Fibroblast of lung (primary cell): ENCODE results near the gene RIT2.

ENCODE experiments used
- EZH2 ChIP-seq: IDR thresholded peaks from 2 replicates; pipeline ENCODE4 v1.5.1; 2012; ENCODE audit warnings: low read length, control low read depth, mild to moderate bottlenecking; ENCODE audit errors: missing control alignments
- TF ChIP-seq, protein P1 (sequence below), 2 donors: IDR thresholded peaks in 1 of 2; conservative IDR thresholded peaks in 1 of 2; 1 replicate in 1 of 2; 2 replicates in 1 of 2; pipeline ENCODE4 v1.5.1; 2011 to 2012; ENCODE audit warnings: low read length in 2 of 2, control low read depth in 1 of 2, inconsistent platforms in 1 of 2, low read depth in 1 of 2, mild to moderate bottlenecking in 1 of 2

DNA sequence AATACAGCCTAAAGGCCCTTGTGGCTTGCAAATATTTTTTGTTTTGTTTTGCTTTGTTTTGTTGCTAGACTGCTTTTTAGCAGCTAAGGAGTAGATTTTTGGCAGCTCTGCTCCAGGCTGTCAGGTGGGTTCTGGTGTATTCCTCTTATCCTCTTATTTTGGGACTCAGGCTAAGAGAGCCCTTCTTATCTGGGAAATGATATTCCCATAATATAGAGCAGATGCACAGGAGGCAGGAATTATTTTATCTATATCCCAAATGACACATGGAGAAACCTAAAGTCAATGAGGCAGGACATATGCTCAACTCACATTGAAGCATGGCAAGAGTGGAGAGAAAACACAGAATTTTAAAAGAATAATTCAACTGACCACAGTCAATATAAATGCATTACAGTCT, 369.6 kb downstream of the RIT2 start:
- TF ChIP-seq, protein P1, sequence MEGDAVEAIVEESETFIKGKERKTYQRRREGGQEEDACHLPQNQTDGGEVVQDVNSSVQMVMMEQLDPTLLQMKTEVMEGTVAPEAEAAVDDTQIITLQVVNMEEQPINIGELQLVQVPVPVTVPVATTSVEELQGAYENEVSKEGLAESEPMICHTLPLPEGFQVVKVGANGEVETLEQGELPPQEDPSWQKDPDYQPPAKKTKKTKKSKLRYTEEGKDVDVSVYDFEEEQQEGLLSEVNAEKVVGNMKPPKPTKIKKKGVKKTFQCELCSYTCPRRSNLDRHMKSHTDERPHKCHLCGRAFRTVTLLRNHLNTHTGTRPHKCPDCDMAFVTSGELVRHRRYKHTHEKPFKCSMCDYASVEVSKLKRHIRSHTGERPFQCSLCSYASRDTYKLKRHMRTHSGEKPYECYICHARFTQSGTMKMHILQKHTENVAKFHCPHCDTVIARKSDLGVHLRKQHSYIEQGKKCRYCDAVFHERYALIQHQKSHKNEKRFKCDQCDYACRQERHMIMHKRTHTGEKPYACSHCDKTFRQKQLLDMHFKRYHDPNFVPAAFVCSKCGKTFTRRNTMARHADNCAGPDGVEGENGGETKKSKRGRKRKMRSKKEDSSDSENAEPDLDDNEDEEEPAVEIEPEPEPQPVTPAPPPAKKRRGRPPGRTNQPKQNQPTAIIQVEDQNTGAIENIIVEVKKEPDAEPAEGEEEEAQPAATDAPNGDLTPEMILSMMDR (conservative IDR thresholded peaks at IDR 0.05 in 1 of 2, IDR thresholded peaks at IDR 0.05 in 1 of 2; ENCODE audit: low read depth in 1 of 2, low read length in 2 of 2): no peak
- no peak for TF ChIP-seq EZH2
